Kasumi-1 (cell line): ENCODE results near the gene LUC7L.
"Not testable (repeated sequence)": the region's sequence is repeated elsewhere in the genome, so short reads cannot be mapped to it uniquely, and the experiment has no call there.

Experiments
- DNase-seq, 2 experiments: peaks; one replicate each; lab custom pipeline; 2025; lab: John Stamatoyannopoulos, UW

LUC7L gene

GRCh38 chr16:228852-229730 lies at the start of gene LUC7L:
LUC7L (minus strand) TSS chr16:229449; CDS start chr16:229339, 110 bp downstream.
- peak; percentile 57 to 58 for DNase-seq

- DNase-seq, result no peak
Observed at GRCh38 chr16:278863-279366, 49.7 kb upstream of the LUC7L start.

- DNase-seq, result no peak
Observed at GRCh38 chr16:276426-277077, 47.3 kb upstream of the LUC7L start.

GRCh38 chr16:275786-276232 lies 46.6 kb upstream of the LUC7L start, which contains the start of gene RGS11:
RGS11 (minus strand) TSS chr16:275944; CDS start chr16:275911, 33 bp downstream.
- no peak for DNase-seq

- DNase-seq, result no peak
Observed at GRCh38 chr16:275041-275641, 45.9 kb upstream of the LUC7L start.

- no peak for DNase-seq
Observed at GRCh38 chr16:273547-274421, 44.5 kb upstream of the LUC7L start.

GRCh38 chr16:272633-273546 lies 43.6 kb upstream of the LUC7L start:
- no peak for DNase-seq

GRCh38 chr16:270381-271255 lies 41.4 kb upstream of the LUC7L start:
- no peak for DNase-seq

GRCh38 chr16:269061-269796 lies 40.0 kb upstream of the LUC7L start:
- DNase-seq, result no peak

GRCh38 chr16:268141-269053 lies 39.1 kb upstream of the LUC7L start:
- no peak for DNase-seq

GRCh38 chr16:267562-267961 lies 38.3 kb upstream of the LUC7L start:
- not testable (repeated sequence) for DNase-seq

- DNase-seq, result no peak
Observed at GRCh38 chr16:266258-267164, 37.3 kb upstream of the LUC7L start.

- no peak for DNase-seq
Observed at GRCh38 chr16:265711-266110, 36.5 kb upstream of the LUC7L start.

GRCh38 chr16:265002-265529 lies 35.8 kb upstream of the LUC7L start:
- no peak for DNase-seq

GRCh38 chr16:264440-264951 lies 35.2 kb upstream of the LUC7L start:
- DNase-seq, result no peak

GRCh38 chr16:263944-264343 lies 34.7 kb upstream of the LUC7L start:
- DNase-seq, result no peak
